Nephron (organoid): ENCODE measurements around the gene GPR162.
A peak's percentile ranks its signal among the peaks of the same experiment; 100 is the strongest.

ENCODE experiments used
- H3K27ac Mint-ChIP-seq, 3 experiments: 2 replicates each; pipeline ENCODE4 v1.8.0; 2020; ENCODE audit warnings: mixed read lengths in 3 of 3, mild to moderate bottlenecking in 2 of 3, moderate library complexity in 1 of 3
- H3K27me3 Mint-ChIP-seq: 2 replicates; pipeline ENCODE4 v1.8.0; 2021; ENCODE audit warnings: low read depth, mild to moderate bottlenecking, moderate library complexity, mixed read lengths
- H3K36me3 Mint-ChIP-seq: 2 replicates; pipeline ENCODE4 v1.8.0; 2020; ENCODE audit warnings: low read depth, mixed read lengths
- H3K4me1 Mint-ChIP-seq: 2 replicates; pipeline ENCODE4 v1.8.0; 2020; ENCODE audit warnings: mixed read lengths
- H3K4me3 Mint-ChIP-seq, 3 experiments: 2 replicates each; pipeline ENCODE4 v1.8.0; 2020; ENCODE audit warnings: mild to moderate bottlenecking in 3 of 3, mixed read lengths in 3 of 3, moderate library complexity in 2 of 3
- H3K9me3 Mint-ChIP-seq: 2 replicates; pipeline ENCODE4 v1.8.0; 2020; ENCODE audit warnings: mixed read lengths
- CTCF ChIP-seq, 3 experiments: fragments of 200-600 bp; sonication (generic); IDR thresholded peaks; one replicate each; pipeline ENCODE4 v1.5.0; 2021; ENCODE audit warnings: antibody characterized with exemption in 3 of 3; ENCODE audit not compliant: unreplicated experiment in 3 of 3

The GPR162 gene

GRCh38 chr12:6851153-6851920 is 29.7 kb downstream of the GPR162 start, which contains the start of gene CDCA3:
Gene CDCA3 (minus strand): TSS chr12:6851286. CDS start chr12:6850952, 334 bp downstream.
- H3K4me3 Mint-ChIP-seq, result peak within 1 kb of the TSS; percentile 87 to 91 (median 91)
- peaks cover 44% of the 10 kb centered on the region for H3K4me1 Mint-ChIP-seq
- H3K27me3 Mint-ChIP-seq, result no peaks in the 10 kb centered on the region
- H3K9me3 Mint-ChIP-seq, result no peaks in the 10 kb centered on the region
- peak within 1 kb of the TSS; percentile 75 to 97 (median 96) for H3K27ac Mint-ChIP-seq
- TF ChIP-seq CTCF (IDR thresholded peaks at IDR 0.05; ENCODE audit: unreplicated experiment in 3 of 3), result no peak
- H3K36me3 Mint-ChIP-seq, result peaks cover 33% of the 10 kb centered on the region

- peaks cover 44% of the 10 kb centered on the region for H3K4me1 Mint-ChIP-seq
- H3K27me3 Mint-ChIP-seq, result no peaks in the 10 kb centered on the region
- H3K27ac Mint-ChIP-seq, result peak within 1 kb of the TSS; percentile 75 to 97 (median 96)
- H3K4me3 Mint-ChIP-seq, result peak within 1 kb of the TSS; percentile 87 to 91 (median 91)
- H3K36me3 Mint-ChIP-seq, result peaks cover 32% of the 10 kb centered on the region
- no peaks in the 10 kb centered on the region for H3K9me3 Mint-ChIP-seq
- no peak for TF ChIP-seq CTCF (IDR thresholded peaks at IDR 0.05; ENCODE audit: unreplicated experiment in 3 of 3)
Measured at GRCh38 chr12:6851921-6852650, 30.5 kb downstream of the GPR162 start, which contains the start of gene USP5. Gene USP5 (plus strand): TSS chr12:6852150. CDS start chr12:6852180, 30 bp downstream.

GRCh38 chr12:6852651-6853354 is 31.2 kb downstream of the GPR162 start:
- no peak for TF ChIP-seq CTCF (IDR thresholded peaks at IDR 0.05; ENCODE audit: unreplicated experiment in 3 of 3)
- Mint-ChIP-seq H3K4me3 (peak overlapping the region; percentile 87 to 91 (median 91)), H3K27ac (peak overlapping the region; percentile 75 to 97 (median 96)), H3K27me3 (no peaks in the 10 kb centered on the region), H3K36me3 (peaks cover 32% of the 10 kb centered on the region), H3K9me3 (no peaks in the 10 kb centered on the region), H3K4me1 (peaks cover 39% of the 10 kb centered on the region)

- Mint-ChIP-seq H3K27ac (peak overlapping the region; percentile 75 to 97 (median 96)), H3K4me3 (peak overlapping the region; percentile 87 to 91 (median 91)), H3K36me3 (peaks cover 35% of the 10 kb centered on the region), H3K9me3 (no peaks in the 10 kb centered on the region), H3K4me1 (peaks cover 33% of the 10 kb centered on the region), H3K27me3 (no peaks in the 10 kb centered on the region)
- TF ChIP-seq CTCF (IDR thresholded peaks at IDR 0.05; ENCODE audit: unreplicated experiment in 3 of 3), result no peak
Measured at GRCh38 chr12:6853626-6854025, 32.0 kb downstream of the GPR162 start.

GRCh38 chr12:6854036-6854435 is 32.4 kb downstream of the GPR162 start:
- Mint-ChIP-seq H3K27me3 (no peaks in the 10 kb centered on the region), H3K27ac (peak overlapping the region; percentile 75 to 97 (median 96)), H3K9me3 (no peaks in the 10 kb centered on the region), H3K4me3 (peak overlapping the region; percentile 87 to 91 (median 91)), H3K36me3 (peaks cover 39% of the 10 kb centered on the region), H3K4me1 (peaks cover 33% of the 10 kb centered on the region)
- no peak for TF ChIP-seq CTCF (IDR thresholded peaks at IDR 0.05; ENCODE audit: unreplicated experiment in 3 of 3)
